Brain microvascular endothelial cell (primary cell): Measurements from ENCODE around the gene SEC22B.
"Not testable (repeated sequence)": the region's sequence is repeated elsewhere in the genome, so short reads cannot be mapped to it uniquely, and the experiment has no call there.

ENCODE experiments used
- DNase-seq: peaks from one replicate; pipeline ENCODE4 v3.0.0-alpha.2; 2020
- H3K27ac ChIP-seq: fragments of 250-450 bp; sonication (Bioruptor Pico); 2 replicates; pipeline ENCODE4 v1.5.1; 2020; ENCODE audit warnings: mild to moderate bottlenecking, moderate library complexity
- H3K27me3 ChIP-seq: fragments of 250-450 bp; sonication (Bioruptor Pico); replicated peaks from 2 replicates; pipeline ENCODE4 v1.5.1; 2020; ENCODE audit warnings: mild to moderate bottlenecking
- H3K36me3 ChIP-seq: fragments of 250-450 bp; sonication (Bioruptor Pico); replicated peaks from 2 replicates; pipeline ENCODE4 v1.5.1; 2020; ENCODE audit warnings: mild to moderate bottlenecking
- H3K4me3 ChIP-seq: 2 replicates; pipeline ENCODE4 v1.5.1; 2011; ENCODE audit warnings: low read depth, mild to moderate bottlenecking, control low read depth, low read length, moderate library complexity
- in situ Hi-C: cut with HindIII; loops from 2 replicates; pipeline ENCODE4 v1.10.0; 2017; ENCODE audit warnings: low sequenced_read_pairs, low pct_ligation_motif_present

The SEC22B gene

GRCh38 chr1:120113134-120113533 lies 63.2 kb downstream of the SEC22B start:
- H3K36me3 ChIP-seq, H3K27me3 ChIP-seq, in situ Hi-C loops, H3K27ac ChIP-seq, DNase-seq, H3K4me3 ChIP-seq: not testable (repeated sequence)

GRCh38 chr1:120112212-120112611 lies 64.1 kb downstream of the SEC22B start:
- peak; percentile 68 for DNase-seq
- in situ Hi-C loops, H3K4me3 ChIP-seq, H3K27ac ChIP-seq, H3K27me3 ChIP-seq, H3K36me3 ChIP-seq: not testable (repeated sequence)

GRCh38 chr1:120111771-120112170 lies 64.5 kb downstream of the SEC22B start:
- DNase-seq, H3K36me3 ChIP-seq, in situ Hi-C loops, H3K27ac ChIP-seq, H3K4me3 ChIP-seq, H3K27me3 ChIP-seq: not testable (repeated sequence)

- H3K27ac ChIP-seq, H3K36me3 ChIP-seq, in situ Hi-C loops, H3K4me3 ChIP-seq, DNase-seq, H3K27me3 ChIP-seq: not testable (repeated sequence)
These were observed 65.3 kb downstream of the SEC22B start for GRCh38 chr1:120111008-120111407.

GRCh38 chr1:120109656-120110055 lies 66.7 kb downstream of the SEC22B start:
- H3K27me3 ChIP-seq, H3K36me3 ChIP-seq, H3K4me3 ChIP-seq, H3K27ac ChIP-seq, in situ Hi-C loops, DNase-seq: not testable (repeated sequence)

GRCh38 chr1:120109180-120109579 lies 67.1 kb downstream of the SEC22B start:
- in situ Hi-C loops, H3K36me3 ChIP-seq, H3K4me3 ChIP-seq, H3K27me3 ChIP-seq, DNase-seq, H3K27ac ChIP-seq: not testable (repeated sequence)

GRCh38 chr1:120105288-120105687 lies 71.0 kb downstream of the SEC22B start:
- H3K4me3 ChIP-seq, in situ Hi-C loops, H3K27ac ChIP-seq, H3K36me3 ChIP-seq, DNase-seq, H3K27me3 ChIP-seq: not testable (repeated sequence)

- H3K27me3 ChIP-seq, H3K27ac ChIP-seq, DNase-seq, in situ Hi-C loops, H3K4me3 ChIP-seq, H3K36me3 ChIP-seq: not testable (repeated sequence)
These were observed 72.6 kb downstream of the SEC22B start for GRCh38 chr1:120103768-120104167.

GRCh38 chr1:120101593-120101992 lies 74.7 kb downstream of the SEC22B start:
- H3K27ac ChIP-seq, DNase-seq, H3K27me3 ChIP-seq, H3K4me3 ChIP-seq, in situ Hi-C loops, H3K36me3 ChIP-seq: not testable (repeated sequence)
